ENCODE data around the gene CTNNA3. TPM values are rescaled to one million over a fixed set of nuclear protein-coding genes. Genes with fewer than 3 reads are reported as not detected.

The CTNNA3 gene
- total and polyA plus RNA-seq, 2 donors (not counting 3 experiments of a cell fraction or from before 2014, with no cell fraction given) = not detected

GRCh38 chr10:66788178-66788987, 907.6 kb downstream of the CTNNA3 start:
- Histone ChIP-seq H3K79me2 (ENCODE audit: control insufficient read depth, insufficient read depth, low read length) (no peaks in the 10 kb centered on the region), H2AFZ (ENCODE audit: low read depth, low read length) (no peak overlapping the region), H3K4me3 (replicated peaks in 1 of 3; ENCODE audit: insufficient read depth in 1 of 3, low read depth in 1 of 3, low read length in 3 of 3) (no peak overlapping the region), H3K4me2 (ENCODE audit: insufficient read depth, low read length) (no peak overlapping the region), H3K27me3 (ENCODE audit: control insufficient read depth in 2 of 2, insufficient read depth in 2 of 2, low read length in 2 of 2) (no peaks in the 10 kb centered on the region), H3K36me3 (ENCODE audit: control insufficient read depth in 2 of 2, extremely low read depth in 1 of 2, insufficient read depth in 2 of 2, low read length in 2 of 2) (no peaks in the 10 kb centered on the region), H3K27ac (ENCODE audit: insufficient read depth, low read depth, low read length) (no peak overlapping the region), H3K4me1 (ENCODE audit: control insufficient read depth, extremely low read depth, insufficient read depth, low read length) (no peaks in the 10 kb centered on the region), H3K9me3 (replicated peaks; ENCODE audit: control insufficient read depth, insufficient read depth, low read length) (no peaks in the 10 kb centered on the region), H4K20me1 (replicated peaks; ENCODE audit: control insufficient read depth, extremely low read depth, insufficient read depth, low read length) (no peaks in the 10 kb centered on the region), H3K9me1 (replicated peaks; ENCODE audit: control insufficient read depth, extremely low read depth, insufficient read depth, low read length) (no peaks in the 10 kb centered on the region), H3K9ac (replicated peaks; ENCODE audit: extremely low read depth, insufficient read depth, low read length) (no peak overlapping the region)
- FAIRE-seq = no peak
- intact Hi-C loops (cut with micrococcal nuclease) = no loop called here
- no TSS peak for BruUV-seq (replicated peaks)
- dilution Hi-C loops (cut with MboI; ENCODE audit: extremely low pct_ligation_motif_present, low sequenced_read_pairs) = no loop called here
- ChIA-PET CTCF (no interaction called here), POLR2A (no interaction called here)
- TF ChIP-seq EZH2 (IDR thresholded peaks at IDR 0.05; ENCODE audit: borderline replicate concordance, low read depth, low read length, severe bottlenecking) = no peak
- no peak for TF ChIP-seq JUN (IDR thresholded peaks at IDR 0.05; ENCODE audit: borderline replicate concordance, insufficient read depth, insufficient read length, low read depth)
- no peak for TF ChIP-seq FOS (IDR thresholded peaks at IDR 0.05; ENCODE audit: borderline replicate concordance, insufficient read depth, low read length)
- no peak for TF ChIP-seq MYC (IDR thresholded peaks at IDR 0.05; ENCODE audit: low read depth, low read length)
- DNase-seq (ENCODE audit: low read depth, low spot score) = no peak

- no peak for DNase-seq (ENCODE audit: low read depth, low spot score)
- Histone ChIP-seq H3K27ac (ENCODE audit: insufficient read depth, low read depth, low read length) (no peak overlapping the region), H3K9ac (replicated peaks; ENCODE audit: extremely low read depth, insufficient read depth, low read length) (no peak overlapping the region), H3K36me3 (ENCODE audit: control insufficient read depth in 2 of 2, extremely low read depth in 1 of 2, insufficient read depth in 2 of 2, low read length in 2 of 2) (no peaks in the 10 kb centered on the region), H3K79me2 (ENCODE audit: control insufficient read depth, insufficient read depth, low read length) (no peaks in the 10 kb centered on the region), H2AFZ (ENCODE audit: low read depth, low read length) (no peak overlapping the region), H3K4me1 (ENCODE audit: control insufficient read depth, extremely low read depth, insufficient read depth, low read length) (no peaks in the 10 kb centered on the region), H4K20me1 (replicated peaks; ENCODE audit: control insufficient read depth, extremely low read depth, insufficient read depth, low read length) (no peaks in the 10 kb centered on the region), H3K4me2 (ENCODE audit: insufficient read depth, low read length) (no peak overlapping the region), H3K9me3 (replicated peaks; ENCODE audit: control insufficient read depth, insufficient read depth, low read length) (no peaks in the 10 kb centered on the region), H3K4me3 (replicated peaks in 1 of 3; ENCODE audit: insufficient read depth in 1 of 3, low read depth in 1 of 3, low read length in 3 of 3) (no peak overlapping the region), H3K9me1 (replicated peaks; ENCODE audit: control insufficient read depth, extremely low read depth, insufficient read depth, low read length) (no peaks in the 10 kb centered on the region), H3K27me3 (ENCODE audit: control insufficient read depth in 2 of 2, insufficient read depth in 2 of 2, low read length in 2 of 2) (no peaks in the 10 kb centered on the region)
- no peak for FAIRE-seq
- ChIA-PET CTCF (no interaction called here), POLR2A (no interaction called here)
- TF ChIP-seq GATA2 (IDR thresholded peaks at IDR 0.05; ENCODE audit: insufficient read depth, insufficient read length, low read depth, low read length) (no peak), EZH2 (IDR thresholded peaks at IDR 0.05; ENCODE audit: borderline replicate concordance, low read depth, low read length, severe bottlenecking) (no peak), JUN (IDR thresholded peaks at IDR 0.05; ENCODE audit: borderline replicate concordance, insufficient read depth, insufficient read length, low read depth) (no peak), FOS (IDR thresholded peaks at IDR 0.05; ENCODE audit: borderline replicate concordance, insufficient read depth, low read length) (no peak), MAX (IDR thresholded peaks at IDR 0.05; ENCODE audit: insufficient read depth, insufficient read length) (no peak), MYC (IDR thresholded peaks at IDR 0.05; ENCODE audit: low read depth, low read length) (no peak), POLR2AphosphoS5 (IDR thresholded peaks at IDR 0.05; ENCODE audit: insufficient read depth, low read depth, low read length) (no peak), CTCF (IDR thresholded peaks at IDR 0.05; ENCODE audit: extremely low read depth in 1 of 2, insufficient read depth in 1 of 2, low read depth in 1 of 2, low read length in 2 of 2) (no peak), POLR2A (IDR thresholded peaks at IDR 0.05; ENCODE audit: low read depth, low read length) (no peak)
- dilution Hi-C loops (cut with MboI; ENCODE audit: extremely low pct_ligation_motif_present, low sequenced_read_pairs) = no loop called here
- BruUV-seq (replicated peaks) = no TSS peak
- intact Hi-C loops (cut with micrococcal nuclease) = no loop called here
Measured at GRCh38 chr10:66786709-66787108, 909.3 kb downstream of the CTNNA3 start.
